K562 (cell line): Measurements from ENCODE around the gene FRMD4A. TPM values are rescaled to one million over a fixed set of nuclear protein-coding genes. Genes with fewer than 3 reads are reported as not detected.

Source experiments
- ATAC-seq: fragments of 200-7000 bp; cut with Tn5 transposase; 3 replicates; pipeline ENCODE4 v1.9.1; 2020; ENCODE audit warnings: moderate library complexity
- BruUV-seq: library from RNA; stranded (reverse); fragments of 400-500 nt; replicated peaks from 2 replicates; lab custom pipeline; 2021; lab: Mats Ljungman, UMichigan
- CTCF ChIA-PET: fragments of 300-600 bp; formaldehyde crosslinking; extraction: SDS; loops from one replicate; lab custom pipeline; 2021; ENCODE audit warnings: low intra/inter-chr PET ratio; lab: Yijun Ruan, JAX
- POLR2A ChIA-PET: fragments of 300-600, 350-650 bp; sonication (Branson Sonifier 250); formaldehyde crosslinking; extraction: SDS; loops from one replicate; lab custom pipeline; 2021; ENCODE audit warnings: antibody characterized with exemption, inconsistent platforms; lab: Yijun Ruan, JAX
- DNase-seq, 4 experiments: peaks; one replicate each; pipeline versions ENCODE4 v3.0.0 to v3.0.0-alpha.2; 2011 to 2018; ENCODE audit warnings: low spot score in 3 of 4, mixed read lengths in 3 of 4; ENCODE audit errors: extremely low read depth in 1 of 4
- FAIRE-seq: peaks from 2 replicates; lab custom pipeline; 2011; peaks lifted over from hg19 to GRCh38; lab: Jason Lieb, UNC
- H2AFZ ChIP-seq: 2 replicates; pipeline ENCODE4 v1.6.0; 2011; ENCODE audit warnings: low read depth, low read length, control low read depth, inconsistent platforms
- H3K27ac ChIP-seq: fragments of 200-600 bp; 3 replicates; pipeline ENCODE4 v1.8.0; 2011; ENCODE audit warnings: low read depth, mild to moderate bottlenecking, control low read depth, inconsistent platforms, low read length, moderate library complexity, mixed read lengths; ENCODE audit errors: extremely low read depth
- H3K27me3 ChIP-seq, 2 experiments: fragments of 300-600 bp in 1 of 2; 2 replicates in 1 of 2; 3 replicates in 1 of 2; pipeline versions ENCODE4 v1.6.0 to v1.8.0; 2011; ENCODE audit warnings: inconsistent platforms in 2 of 2, low read length in 2 of 2, mild to moderate bottlenecking in 1 of 2, mixed read lengths in 1 of 2, moderate library complexity in 1 of 2; ENCODE audit not compliant: control insufficient read depth in 2 of 2, insufficient read depth in 2 of 2
- H3K36me3 ChIP-seq: fragments of 300-600 bp; 3 replicates; pipeline ENCODE4 v1.8.0; 2011; ENCODE audit warnings: mild to moderate bottlenecking, low read length, inconsistent platforms; ENCODE audit not compliant: control insufficient read depth, insufficient read depth
- H3K4me1 ChIP-seq, 2 experiments: fragments of 200-600 bp in 1 of 2; replicated peaks in 1 of 2; 2 replicates in 1 of 2; 3 replicates in 1 of 2; pipeline versions ENCODE4 v1.5.1 to v1.8.0; 2011; ENCODE audit warnings: inconsistent platforms in 2 of 2, low read length in 2 of 2, mild to moderate bottlenecking in 1 of 2, mixed read lengths in 1 of 2, moderate library complexity in 1 of 2; ENCODE audit not compliant: control insufficient read depth in 2 of 2, insufficient read depth in 2 of 2
- H3K4me2 ChIP-seq: 2 replicates; pipeline ENCODE4 v1.6.1; 2011; ENCODE audit warnings: low read length, control low read depth, inconsistent platforms, mixed read lengths; ENCODE audit not compliant: insufficient read depth
- H3K4me3 ChIP-seq: fragments of 200-600 bp; sonication (generic), shearing (Covaris generic); 2 replicates; pipeline ENCODE4 v1.5.1; 2016; ENCODE audit warnings: control low read depth, inconsistent platforms
- H3K79me2 ChIP-seq: fragments of 200-600 bp; 3 replicates; pipeline ENCODE4 v1.8.0; 2011; ENCODE audit warnings: low read length, inconsistent platforms; ENCODE audit not compliant: control insufficient read depth, insufficient read depth
- H3K9ac ChIP-seq, 2 experiments: 2 replicates each; pipeline versions ENCODE4 v1.6.0 to v1.6.1; 2011; ENCODE audit warnings: low read depth in 2 of 2, low read length in 2 of 2, control low read depth in 1 of 2, inconsistent platforms in 1 of 2, mild to moderate bottlenecking in 1 of 2, mixed read lengths in 1 of 2; ENCODE audit not compliant: insufficient read depth in 1 of 2
- H3K9me1 ChIP-seq: one replicate; pipeline ENCODE4 v1.6.0; 2011; ENCODE audit warnings: inconsistent platforms, mild to moderate bottlenecking, low read length, moderate library complexity; ENCODE audit not compliant: control insufficient read depth, insufficient read depth
- H3K9me3 ChIP-seq: replicated peaks from 2 replicates; pipeline ENCODE4 v1.5.1; 2011; ENCODE audit warnings: low read depth, low read length, inconsistent platforms; ENCODE audit not compliant: control insufficient read depth, insufficient read depth
- H4K20me1 ChIP-seq: replicated peaks from 2 replicates; pipeline ENCODE4 v1.6.1; 2011; ENCODE audit warnings: low read length, inconsistent platforms, mixed read lengths; ENCODE audit not compliant: control insufficient read depth, insufficient read depth
- FOXM1 ChIP-seq, 2 experiments: fragments of 450-650 bp in 1 of 2; sonication (generic) in 1 of 2; formaldehyde crosslinking in 1 of 2; IDR thresholded peaks; 2 replicates each; pipeline versions ENCODE4 v1.6.1 to v1.9.0; 2017 to 2022; ENCODE audit warnings: low read depth in 2 of 2, mild to moderate bottlenecking in 2 of 2, missing genetic modification reagents in 1 of 2, moderate library complexity in 1 of 2
- HDAC6 ChIP-seq: IDR thresholded peaks from 2 replicates; pipeline ENCODE4 v1.6.1; 2012; ENCODE audit warnings: low read depth, mild to moderate bottlenecking, control low read depth, inconsistent platforms, low read length, moderate library complexity
- MTA1 ChIP-seq: fragments of 450-650 bp; IDR thresholded peaks from 2 replicates; pipeline ENCODE4 v1.6.1; 2017; ENCODE audit warnings: borderline replicate concordance
- NBN ChIP-seq: fragments of 450-650 bp; IDR thresholded peaks from 2 replicates; pipeline ENCODE4 v1.6.1; 2016; ENCODE audit warnings: low read depth, mild to moderate bottlenecking
- NCOA1 ChIP-seq: fragments of 450-650 bp; IDR thresholded peaks from 2 replicates; pipeline ENCODE4 v1.6.1; 2016; ENCODE audit warnings: low read depth
- NR1H2 ChIP-seq: sonication (generic); formaldehyde crosslinking; IDR thresholded peaks from 2 replicates; pipeline ENCODE4 v1.4.0; 2020; ENCODE audit warnings: mild to moderate bottlenecking, missing genetic modification reagents
- RNF219 ChIP-seq: fragments of 250-450 bp; sonication (Bioruptor Pico); IDR thresholded peaks from 2 replicates; pipeline ENCODE4 v1.5.0; 2022; ENCODE audit warnings: mild to moderate bottlenecking
- THRAP3 ChIP-seq: fragments of 450-650 bp; IDR thresholded peaks from 2 replicates; pipeline ENCODE4 v1.6.1; 2016; ENCODE audit warnings: mild to moderate bottlenecking, inconsistent platforms, borderline replicate concordance
- ZNF76 ChIP-seq: fragments of 250-450 bp; sonication (Bioruptor Pico); IDR thresholded peaks from 2 replicates; pipeline ENCODE4 v1.4.0; 2020; ENCODE audit warnings: mild to moderate bottlenecking, moderate library complexity, borderline replicate concordance
- WGBS: fragments of 100-300 bp; shearing (Covaris generic); methylation state at CpG from one replicate; pipeline ENCODE4 v1.1.6; 2016; ENCODE audit warnings: low coverage, mixed read lengths; ENCODE audit not compliant: insufficient coverage; ENCODE audit errors: missing lambda C conversion rate; 5-methylcytosine and 5-hydroxymethylcytosine counted together
- in situ Hi-C: fragments of 300-500 bp; cut with MboI; formaldehyde crosslinking; loops from 4 replicates; pipeline ENCODE4 v1.15.0; 2018; ENCODE audit warnings: inconsistent platforms, mixed read lengths
- intact Hi-C: fragments of 100-400 bp; cut with micrococcal nuclease; formaldehyde crosslinking; loops from 2 replicates; pipeline ENCODE4 v1.14.2; 2022
- polyA plus RNA-seq, 8 experiments: library from polyadenylated mRNA; depleted of rRNA in 4 of 8; stranded (reverse) in 5 of 8; unstranded in 3 of 8; fragments of >200 nt; fragmentation: Nextera tagmentation in 2 of 8; fragmentation: Illumina TruSeq in 1 of 8; extraction: Ambion mirVana in 2 of 8; extraction: Trizol in 1 of 8; gene quantifications; 2 replicates each; pipeline versions ENCODE4 v1.2.1 to v1.2.3, GENCODE V29; 2011 to 2014; ENCODE audit warnings: inconsistent platforms in 1 of 8, missing spikeins in 1 of 8
- total RNA-seq, 7 experiments: library from RNA; depleted of rRNA in 6 of 7; stranded (reverse); fragments of >200 nt in 6 of 7; fragmentation: Illumina TruSeq in 2 of 7; extraction: Trizol in 2 of 7; gene quantifications; 2 replicates each; pipeline versions ENCODE4 v1.2.1 to v1.2.3, GENCODE V29; 2011 to 2021; ENCODE audit warnings: low replicate concordance in 1 of 7

Gene FRMD4A
- total and polyA plus RNA-seq, 9 of the 15 experiments (the other 6 are each of a cell fraction or from before 2014, with no cell fraction given), result 0.80 to 5.2 (median 3.0) TPM

GRCh38 chr10:13969792-13970140 lies 361.0 kb downstream of the FRMD4A start:
- Histone ChIP-seq H3K79me2 (no peaks in the 10 kb centered on the region), H3K9me1 (no peaks in the 10 kb centered on the region), H3K4me2 (no peak overlapping the region), H4K20me1 (no peaks in the 10 kb centered on the region), H3K9me3 (no peaks in the 10 kb centered on the region), H3K4me1 (no peaks in the 10 kb centered on the region), H3K9ac (no peak overlapping the region), H3K27me3 (peaks cover 4 to 38% of the 10 kb centered on the region in 2 experiments; a peak in 3 of 5 replicates), H3K4me3 (no peak overlapping the region), H3K27ac (no peak overlapping the region), H2AFZ (no peak overlapping the region), H3K36me3 (no peaks in the 10 kb centered on the region)
- no peak for DNase-seq
- TF ChIP-seq NR1H2 (CRISPR knock-in tag) (no peak), MTA1 (no peak), ZNF76 (CRISPR knock-in tag) (no peak), NBN (no peak), FOXM1 (IDR thresholded peaks at IDR 0.05; ENCODE audit: low read depth) (no peak), FOXM1 (CRISPR knock-in tag; IDR thresholded peaks at IDR 0.05; ENCODE audit: low read depth) (no peak), THRAP3 (no peak), NCOA1 (no peak), HDAC6 (no peak), RNF219 (no peak)
- ATAC-seq, result no peak
- CTCF ChIA-PET, result no interaction called here
- intact Hi-C loops (no loop called here), in situ Hi-C loops (no loop called here)
- POLR2A ChIA-PET, result no interaction called here
- FAIRE-seq, result no peak
- WGBS, result 4% methylated on average over 3 of the region's 3 CpGs
- BruUV-seq, result no TSS peak
